ENCODE measurements around the gene SPRY2. TPM values are rescaled to one million over a fixed set of nuclear protein-coding genes. Genes with fewer than 3 reads are reported as not detected.
"Not testable (repeated sequence)": the region's sequence is repeated elsewhere in the genome, so short reads cannot be mapped to it uniquely, and the experiment has no call there.

SPRY2 gene
- total RNA-seq, 4 donors from 2014 or later, result 23.0 to 39.5 (median 35.2) TPM

DNA sequence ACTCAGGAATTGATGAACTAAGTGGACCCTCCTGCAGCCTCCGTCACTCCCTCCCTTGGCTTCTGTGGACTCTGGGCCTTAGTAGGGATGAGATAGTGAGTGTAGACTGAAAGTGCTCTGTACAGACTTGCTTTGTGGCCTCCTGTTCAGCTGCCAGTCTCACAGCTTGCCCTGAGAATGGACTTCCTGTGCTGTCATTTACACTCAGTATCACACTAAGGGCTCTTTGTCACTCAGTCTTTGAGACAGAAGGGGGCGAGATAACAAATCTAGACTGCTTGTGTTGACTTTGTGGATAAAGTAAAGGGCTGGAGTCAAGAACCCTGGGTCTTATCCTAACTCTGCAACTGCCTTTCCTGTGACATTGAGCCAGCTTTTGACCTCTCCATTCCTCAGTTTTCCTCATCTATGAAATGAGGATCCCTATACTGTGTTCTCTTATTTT is 21.0 kb upstream of the SPRY2 start:
- no peaks in the 10 kb centered on the region for H3K36me3 ChIP-seq
- no peaks in the 10 kb centered on the region for H3K9me3 ChIP-seq
- no peaks in the 10 kb centered on the region for H3K4me1 ChIP-seq
- no peak overlapping the region for H3K4me3 ChIP-seq
- 81% methylated on average over 2 of the region's 2 CpGs for WGBS
- no peak for DNase-seq (ENCODE audit: low spot score in 2 of 2)
- H3K27me3 ChIP-seq, result no peaks in the 10 kb centered on the region
- TF ChIP-seq, protein P1, sequence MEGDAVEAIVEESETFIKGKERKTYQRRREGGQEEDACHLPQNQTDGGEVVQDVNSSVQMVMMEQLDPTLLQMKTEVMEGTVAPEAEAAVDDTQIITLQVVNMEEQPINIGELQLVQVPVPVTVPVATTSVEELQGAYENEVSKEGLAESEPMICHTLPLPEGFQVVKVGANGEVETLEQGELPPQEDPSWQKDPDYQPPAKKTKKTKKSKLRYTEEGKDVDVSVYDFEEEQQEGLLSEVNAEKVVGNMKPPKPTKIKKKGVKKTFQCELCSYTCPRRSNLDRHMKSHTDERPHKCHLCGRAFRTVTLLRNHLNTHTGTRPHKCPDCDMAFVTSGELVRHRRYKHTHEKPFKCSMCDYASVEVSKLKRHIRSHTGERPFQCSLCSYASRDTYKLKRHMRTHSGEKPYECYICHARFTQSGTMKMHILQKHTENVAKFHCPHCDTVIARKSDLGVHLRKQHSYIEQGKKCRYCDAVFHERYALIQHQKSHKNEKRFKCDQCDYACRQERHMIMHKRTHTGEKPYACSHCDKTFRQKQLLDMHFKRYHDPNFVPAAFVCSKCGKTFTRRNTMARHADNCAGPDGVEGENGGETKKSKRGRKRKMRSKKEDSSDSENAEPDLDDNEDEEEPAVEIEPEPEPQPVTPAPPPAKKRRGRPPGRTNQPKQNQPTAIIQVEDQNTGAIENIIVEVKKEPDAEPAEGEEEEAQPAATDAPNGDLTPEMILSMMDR (IDR thresholded peaks at IDR 0.05), result no peak
- no peak for TF ChIP-seq POLR2AphosphoS5 (IDR thresholded peaks at IDR 0.05)
- TF ChIP-seq EP300 (IDR thresholded peaks at IDR 0.05), result no peak
- TF ChIP-seq POLR2A (IDR thresholded peaks at IDR 0.05), result no peak
- no peak overlapping the region for H3K27ac ChIP-seq

- TF ChIP-seq POLR2AphosphoS5 (IDR thresholded peaks at IDR 0.05), result no peak
- no peak for TF ChIP-seq POLR2A (IDR thresholded peaks at IDR 0.05)
- TF ChIP-seq, protein P1 (IDR thresholded peaks at IDR 0.05), result no peak
- no peak for TF ChIP-seq EP300 (IDR thresholded peaks at IDR 0.05)
- Histone ChIP-seq H3K36me3 (no peaks in the 10 kb centered on the region), H3K9me3 (no peaks in the 10 kb centered on the region), H3K27me3 (no peaks in the 10 kb centered on the region), H3K27ac (no peak overlapping the region), H3K4me1 (no peaks in the 10 kb centered on the region), H3K4me3 (no peak overlapping the region)
- WGBS, result 81% methylated on average over 2 of the region's 2 CpGs
- DNase-seq (ENCODE audit: low spot score in 2 of 2), result no peak
Observed at GRCh38 chr13:80361298-80361697, 20.4 kb upstream of the SPRY2 start.

DNA sequence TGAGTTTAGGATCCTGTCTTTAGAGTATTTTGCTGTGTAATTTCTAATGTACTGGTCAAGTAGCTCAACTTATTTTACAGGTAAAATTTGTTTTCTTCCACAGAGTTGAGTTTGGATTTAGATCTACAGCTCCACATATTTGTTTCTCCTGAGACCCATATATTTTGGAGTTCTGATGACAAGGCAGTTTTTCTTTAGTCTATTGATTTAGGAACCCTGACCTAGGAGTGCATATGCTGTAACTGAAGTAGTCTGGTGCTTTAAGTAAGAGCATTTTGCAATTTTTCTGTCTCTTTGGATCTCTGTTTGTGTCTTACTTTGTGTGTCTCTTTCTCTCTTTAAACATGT is 19.5 kb upstream of the SPRY2 start:
- TF ChIP-seq EP300 (IDR thresholded peaks at IDR 0.05), result no peak
- no peak for TF ChIP-seq POLR2AphosphoS5 (IDR thresholded peaks at IDR 0.05)
- no peak for TF ChIP-seq POLR2A (IDR thresholded peaks at IDR 0.05)
- TF ChIP-seq, protein P1 (IDR thresholded peaks at IDR 0.05), result no peak
- DNase-seq (ENCODE audit: low spot score in 2 of 2), result no peak
- no peak overlapping the region for H3K27ac ChIP-seq
- no peaks in the 10 kb centered on the region for H3K4me1 ChIP-seq
- H3K36me3 ChIP-seq, result no peaks in the 10 kb centered on the region
- no peak overlapping the region for H3K4me3 ChIP-seq
- no peaks in the 10 kb centered on the region for H3K27me3 ChIP-seq
- H3K9me3 ChIP-seq, result no peaks in the 10 kb centered on the region

GRCh38 chr13:80359778-80360452 is 19.0 kb upstream of the SPRY2 start:
- no peak for DNase-seq (ENCODE audit: low spot score in 2 of 2)
- no peaks in the 10 kb centered on the region for H3K36me3 ChIP-seq
- H3K27ac ChIP-seq, result no peak overlapping the region
- no peaks in the 10 kb centered on the region for H3K9me3 ChIP-seq
- no peak overlapping the region for H3K4me3 ChIP-seq
- WGBS, result 74% methylated on average over 6 of the region's 6 CpGs
- TF ChIP-seq POLR2A (IDR thresholded peaks at IDR 0.05) (no peak), POLR2AphosphoS5 (IDR thresholded peaks at IDR 0.05) (no peak), EP300 (IDR thresholded peaks at IDR 0.05) (no peak)
- TF ChIP-seq, protein P1 (IDR thresholded peaks at IDR 0.05), result no peak
- H3K4me1 ChIP-seq, result no peaks in the 10 kb centered on the region
- H3K27me3 ChIP-seq, result no peaks in the 10 kb centered on the region

DNA sequence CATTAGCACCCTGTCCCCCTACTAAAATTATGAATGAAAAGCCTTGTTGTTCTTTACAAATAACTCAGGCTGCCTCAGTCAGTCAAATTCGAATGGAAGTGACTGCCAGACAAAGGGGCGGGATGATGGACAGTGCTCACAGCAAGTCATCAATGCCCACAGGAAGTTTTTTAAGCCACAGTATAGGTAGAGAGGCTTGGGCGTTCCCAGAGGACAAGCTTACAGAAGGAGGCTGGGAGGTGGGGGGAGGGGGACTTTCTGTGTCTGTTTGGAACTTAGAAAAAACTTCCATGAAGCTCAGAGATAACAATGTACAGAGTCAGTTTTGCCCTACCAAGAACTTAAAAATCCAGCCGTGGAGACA is 18.5 kb upstream of the SPRY2 start:
- Histone ChIP-seq H3K27me3 (no peaks in the 10 kb centered on the region), H3K9me3 (no peaks in the 10 kb centered on the region), H3K4me1 (no peaks in the 10 kb centered on the region), H3K4me3 (no peak overlapping the region), H3K27ac (no peak overlapping the region), H3K36me3 (no peaks in the 10 kb centered on the region)
- DNase-seq (ENCODE audit: low spot score in 2 of 2), result no peak
- TF ChIP-seq POLR2AphosphoS5 (IDR thresholded peaks at IDR 0.05) (no peak), EP300 (IDR thresholded peaks at IDR 0.05) (no peak), POLR2A (IDR thresholded peaks at IDR 0.05) (no peak)
- 84% methylated on average over 4 of the region's 4 CpGs for WGBS

DNA sequence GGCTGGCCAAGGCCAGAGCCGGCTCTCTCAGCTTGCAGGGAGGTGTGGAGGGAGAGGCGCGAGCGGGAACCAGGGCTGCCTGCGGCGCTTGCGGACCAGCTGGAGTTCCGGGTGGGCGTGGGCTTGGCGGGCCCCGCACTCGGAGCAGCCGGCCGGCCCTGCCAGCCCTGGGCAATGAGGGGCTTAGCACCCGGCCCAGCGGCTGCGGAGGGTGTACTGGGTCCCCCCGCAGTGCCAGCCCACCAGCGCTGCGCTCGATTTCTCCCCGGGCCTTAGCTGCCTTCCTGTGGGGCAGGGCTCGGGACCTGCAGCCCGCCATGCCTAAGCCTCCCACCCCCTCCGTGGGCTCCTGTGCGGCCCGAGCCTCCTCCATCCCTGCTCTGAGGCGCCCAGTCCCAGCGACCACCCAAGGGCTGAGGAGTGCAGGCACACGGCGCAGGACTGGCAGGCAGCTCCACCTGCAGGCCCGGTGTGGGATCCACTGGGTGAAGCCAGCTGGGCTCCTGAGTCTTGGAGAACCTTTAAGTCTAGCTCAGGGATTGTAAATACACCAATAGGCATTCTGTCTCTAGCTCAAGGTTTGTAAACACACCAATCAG is 14.7 kb upstream of the SPRY2 start:
- not testable (repeated sequence) for DNase-seq (ENCODE audit: low spot score in 2 of 2); H3K27me3 ChIP-seq; H3K27ac ChIP-seq; H3K36me3 ChIP-seq; H3K4me3 ChIP-seq; H3K9me3 ChIP-seq; H3K4me1 ChIP-seq
- no CpG with 5 or more reads among the region's 32 CpGs for WGBS

Data from suprapubic skin (tissue), 4 donors.